Measurements from ENCODE around the gene FUT9. TPM values are rescaled to one million over a fixed set of nuclear protein-coding genes. Genes with fewer than 3 reads are reported as not detected.

The FUT9 gene
- total RNA-seq, 1 experiment from 2014 or later, result 3.5 TPM

DNA sequence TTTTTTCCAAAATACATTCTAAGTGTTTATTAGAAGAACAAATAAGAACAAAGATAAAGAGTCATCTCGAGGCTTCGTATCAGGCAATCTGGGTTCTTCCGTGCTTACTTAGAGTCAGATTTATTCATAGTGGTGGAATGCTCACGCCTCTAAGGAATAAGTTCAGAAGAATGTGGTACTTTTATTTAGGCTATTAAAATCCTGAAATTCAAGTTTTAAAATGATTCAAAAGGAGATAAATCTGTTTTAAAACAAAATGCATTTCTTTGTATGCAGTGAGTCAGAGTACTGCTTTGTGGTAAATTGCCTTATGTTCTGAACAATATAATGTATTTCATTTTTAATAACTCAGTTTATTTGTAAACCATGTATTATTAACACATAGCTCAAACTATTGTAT is 89.1 kb downstream of the FUT9 start:
- Mint-ChIP-seq H3K27me3 (ENCODE audit: low read depth) (no peaks in the 10 kb centered on the region), H3K27ac (peak overlapping the region; percentile 24; the same call in 1 of the 2 replicates), H3K4me1 (peaks cover 4% of the 10 kb centered on the region), H3K4me3 (no peak overlapping the region), H3K36me3 (no peaks in the 10 kb centered on the region), H3K9me3 (no peaks in the 10 kb centered on the region)
- ChIA-PET CTCF (no interaction called here), POLR2A (no interaction called here)
- TF ChIP-seq, protein P1, sequence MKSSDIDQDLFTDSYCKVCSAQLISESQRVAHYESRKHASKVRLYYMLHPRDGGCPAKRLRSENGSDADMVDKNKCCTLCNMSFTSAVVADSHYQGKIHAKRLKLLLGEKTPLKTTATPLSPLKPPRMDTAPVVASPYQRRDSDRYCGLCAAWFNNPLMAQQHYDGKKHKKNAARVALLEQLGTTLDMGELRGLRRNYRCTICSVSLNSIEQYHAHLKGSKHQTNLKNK (CRISPR knock-in tag; IDR thresholded peaks at IDR 0.05), result no peak
- TF ChIP-seq CREM (CRISPR knock-in tag; IDR thresholded peaks at IDR 0.05) (no peak), ELF4 (CRISPR knock-in tag; IDR thresholded peaks at IDR 0.05; ENCODE audit: low read depth) (no peak), ATF1 (CRISPR knock-in tag; IDR thresholded peaks at IDR 0.05) (no peak), IRF2 (CRISPR knock-in tag; IDR thresholded peaks at IDR 0.05; ENCODE audit: borderline replicate concordance, low read depth) (no peak), ZNF232 (CRISPR knock-in tag; IDR thresholded peaks at IDR 0.05) (no peak), GRHL2 (CRISPR knock-in tag; IDR thresholded peaks at IDR 0.05; ENCODE audit: insufficient replicate concordance, severe bottlenecking) (no peak), CREB1 (CRISPR knock-in tag; IDR thresholded peaks at IDR 0.05) (no peak), TP53 (CRISPR knock-in tag; IDR thresholded peaks at IDR 0.05) (no peak), ETV6 (CRISPR knock-in tag; IDR thresholded peaks at IDR 0.05) (no peak), ZNF317 (CRISPR knock-in tag; IDR thresholded peaks at IDR 0.05; ENCODE audit: borderline replicate concordance, low read depth) (no peak)
- TF ChIP-seq, protein P2, sequence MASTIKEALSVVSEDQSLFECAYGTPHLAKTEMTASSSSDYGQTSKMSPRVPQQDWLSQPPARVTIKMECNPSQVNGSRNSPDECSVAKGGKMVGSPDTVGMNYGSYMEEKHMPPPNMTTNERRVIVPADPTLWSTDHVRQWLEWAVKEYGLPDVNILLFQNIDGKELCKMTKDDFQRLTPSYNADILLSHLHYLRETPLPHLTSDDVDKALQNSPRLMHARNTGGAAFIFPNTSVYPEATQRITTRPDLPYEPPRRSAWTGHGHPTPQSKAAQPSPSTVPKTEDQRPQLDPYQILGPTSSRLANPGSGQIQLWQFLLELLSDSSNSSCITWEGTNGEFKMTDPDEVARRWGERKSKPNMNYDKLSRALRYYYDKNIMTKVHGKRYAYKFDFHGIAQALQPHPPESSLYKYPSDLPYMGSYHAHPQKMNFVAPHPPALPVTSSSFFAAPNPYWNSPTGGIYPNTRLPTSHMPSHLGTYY (CRISPR knock-in tag; IDR thresholded peaks at IDR 0.05), result no peak
- TF ChIP-seq, protein P3, sequence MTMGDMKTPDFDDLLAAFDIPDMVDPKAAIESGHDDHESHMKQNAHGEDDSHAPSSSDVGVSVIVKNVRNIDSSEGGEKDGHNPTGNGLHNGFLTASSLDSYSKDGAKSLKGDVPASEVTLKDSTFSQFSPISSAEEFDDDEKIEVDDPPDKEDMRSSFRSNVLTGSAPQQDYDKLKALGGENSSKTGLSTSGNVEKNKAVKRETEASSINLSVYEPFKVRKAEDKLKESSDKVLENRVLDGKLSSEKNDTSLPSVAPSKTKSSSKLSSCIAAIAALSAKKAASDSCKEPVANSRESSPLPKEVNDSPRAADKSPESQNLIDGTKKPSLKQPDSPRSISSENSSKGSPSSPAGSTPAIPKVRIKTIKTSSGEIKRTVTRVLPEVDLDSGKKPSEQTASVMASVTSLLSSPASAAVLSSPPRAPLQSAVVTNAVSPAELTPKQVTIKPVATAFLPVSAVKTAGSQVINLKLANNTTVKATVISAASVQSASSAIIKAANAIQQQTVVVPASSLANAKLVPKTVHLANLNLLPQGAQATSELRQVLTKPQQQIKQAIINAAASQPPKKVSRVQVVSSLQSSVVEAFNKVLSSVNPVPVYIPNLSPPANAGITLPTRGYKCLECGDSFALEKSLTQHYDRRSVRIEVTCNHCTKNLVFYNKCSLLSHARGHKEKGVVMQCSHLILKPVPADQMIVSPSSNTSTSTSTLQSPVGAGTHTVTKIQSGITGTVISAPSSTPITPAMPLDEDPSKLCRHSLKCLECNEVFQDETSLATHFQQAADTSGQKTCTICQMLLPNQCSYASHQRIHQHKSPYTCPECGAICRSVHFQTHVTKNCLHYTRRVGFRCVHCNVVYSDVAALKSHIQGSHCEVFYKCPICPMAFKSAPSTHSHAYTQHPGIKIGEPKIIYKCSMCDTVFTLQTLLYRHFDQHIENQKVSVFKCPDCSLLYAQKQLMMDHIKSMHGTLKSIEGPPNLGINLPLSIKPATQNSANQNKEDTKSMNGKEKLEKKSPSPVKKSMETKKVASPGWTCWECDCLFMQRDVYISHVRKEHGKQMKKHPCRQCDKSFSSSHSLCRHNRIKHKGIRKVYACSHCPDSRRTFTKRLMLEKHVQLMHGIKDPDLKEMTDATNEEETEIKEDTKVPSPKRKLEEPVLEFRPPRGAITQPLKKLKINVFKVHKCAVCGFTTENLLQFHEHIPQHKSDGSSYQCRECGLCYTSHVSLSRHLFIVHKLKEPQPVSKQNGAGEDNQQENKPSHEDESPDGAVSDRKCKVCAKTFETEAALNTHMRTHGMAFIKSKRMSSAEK (CRISPR knock-in tag; IDR thresholded peaks at IDR 0.05; ENCODE audit: borderline replicate concordance), result no peak
- TF ChIP-seq, protein P4, sequence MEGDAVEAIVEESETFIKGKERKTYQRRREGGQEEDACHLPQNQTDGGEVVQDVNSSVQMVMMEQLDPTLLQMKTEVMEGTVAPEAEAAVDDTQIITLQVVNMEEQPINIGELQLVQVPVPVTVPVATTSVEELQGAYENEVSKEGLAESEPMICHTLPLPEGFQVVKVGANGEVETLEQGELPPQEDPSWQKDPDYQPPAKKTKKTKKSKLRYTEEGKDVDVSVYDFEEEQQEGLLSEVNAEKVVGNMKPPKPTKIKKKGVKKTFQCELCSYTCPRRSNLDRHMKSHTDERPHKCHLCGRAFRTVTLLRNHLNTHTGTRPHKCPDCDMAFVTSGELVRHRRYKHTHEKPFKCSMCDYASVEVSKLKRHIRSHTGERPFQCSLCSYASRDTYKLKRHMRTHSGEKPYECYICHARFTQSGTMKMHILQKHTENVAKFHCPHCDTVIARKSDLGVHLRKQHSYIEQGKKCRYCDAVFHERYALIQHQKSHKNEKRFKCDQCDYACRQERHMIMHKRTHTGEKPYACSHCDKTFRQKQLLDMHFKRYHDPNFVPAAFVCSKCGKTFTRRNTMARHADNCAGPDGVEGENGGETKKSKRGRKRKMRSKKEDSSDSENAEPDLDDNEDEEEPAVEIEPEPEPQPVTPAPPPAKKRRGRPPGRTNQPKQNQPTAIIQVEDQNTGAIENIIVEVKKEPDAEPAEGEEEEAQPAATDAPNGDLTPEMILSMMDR (IDR thresholded peaks at IDR 0.05), result no peak
- TF ChIP-seq, protein P5, sequence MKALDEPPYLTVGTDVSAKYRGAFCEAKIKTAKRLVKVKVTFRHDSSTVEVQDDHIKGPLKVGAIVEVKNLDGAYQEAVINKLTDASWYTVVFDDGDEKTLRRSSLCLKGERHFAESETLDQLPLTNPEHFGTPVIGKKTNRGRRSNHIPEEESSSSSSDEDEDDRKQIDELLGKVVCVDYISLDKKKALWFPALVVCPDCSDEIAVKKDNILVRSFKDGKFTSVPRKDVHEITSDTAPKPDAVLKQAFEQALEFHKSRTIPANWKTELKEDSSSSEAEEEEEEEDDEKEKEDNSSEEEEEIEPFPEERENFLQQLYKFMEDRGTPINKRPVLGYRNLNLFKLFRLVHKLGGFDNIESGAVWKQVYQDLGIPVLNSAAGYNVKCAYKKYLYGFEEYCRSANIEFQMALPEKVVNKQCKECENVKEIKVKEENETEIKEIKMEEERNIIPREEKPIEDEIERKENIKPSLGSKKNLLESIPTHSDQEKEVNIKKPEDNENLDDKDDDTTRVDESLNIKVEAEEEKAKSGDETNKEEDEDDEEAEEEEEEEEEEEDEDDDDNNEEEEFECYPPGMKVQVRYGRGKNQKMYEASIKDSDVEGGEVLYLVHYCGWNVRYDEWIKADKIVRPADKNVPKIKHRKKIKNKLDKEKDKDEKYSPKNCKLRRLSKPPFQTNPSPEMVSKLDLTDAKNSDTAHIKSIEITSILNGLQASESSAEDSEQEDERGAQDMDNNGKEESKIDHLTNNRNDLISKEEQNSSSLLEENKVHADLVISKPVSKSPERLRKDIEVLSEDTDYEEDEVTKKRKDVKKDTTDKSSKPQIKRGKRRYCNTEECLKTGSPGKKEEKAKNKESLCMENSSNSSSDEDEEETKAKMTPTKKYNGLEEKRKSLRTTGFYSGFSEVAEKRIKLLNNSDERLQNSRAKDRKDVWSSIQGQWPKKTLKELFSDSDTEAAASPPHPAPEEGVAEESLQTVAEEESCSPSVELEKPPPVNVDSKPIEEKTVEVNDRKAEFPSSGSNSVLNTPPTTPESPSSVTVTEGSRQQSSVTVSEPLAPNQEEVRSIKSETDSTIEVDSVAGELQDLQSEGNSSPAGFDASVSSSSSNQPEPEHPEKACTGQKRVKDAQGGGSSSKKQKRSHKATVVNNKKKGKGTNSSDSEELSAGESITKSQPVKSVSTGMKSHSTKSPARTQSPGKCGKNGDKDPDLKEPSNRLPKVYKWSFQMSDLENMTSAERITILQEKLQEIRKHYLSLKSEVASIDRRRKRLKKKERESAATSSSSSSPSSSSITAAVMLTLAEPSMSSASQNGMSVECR (CRISPR knock-in tag; IDR thresholded peaks at IDR 0.05; ENCODE audit: borderline replicate concordance), result no peak
- TF ChIP-seq, protein P6, sequence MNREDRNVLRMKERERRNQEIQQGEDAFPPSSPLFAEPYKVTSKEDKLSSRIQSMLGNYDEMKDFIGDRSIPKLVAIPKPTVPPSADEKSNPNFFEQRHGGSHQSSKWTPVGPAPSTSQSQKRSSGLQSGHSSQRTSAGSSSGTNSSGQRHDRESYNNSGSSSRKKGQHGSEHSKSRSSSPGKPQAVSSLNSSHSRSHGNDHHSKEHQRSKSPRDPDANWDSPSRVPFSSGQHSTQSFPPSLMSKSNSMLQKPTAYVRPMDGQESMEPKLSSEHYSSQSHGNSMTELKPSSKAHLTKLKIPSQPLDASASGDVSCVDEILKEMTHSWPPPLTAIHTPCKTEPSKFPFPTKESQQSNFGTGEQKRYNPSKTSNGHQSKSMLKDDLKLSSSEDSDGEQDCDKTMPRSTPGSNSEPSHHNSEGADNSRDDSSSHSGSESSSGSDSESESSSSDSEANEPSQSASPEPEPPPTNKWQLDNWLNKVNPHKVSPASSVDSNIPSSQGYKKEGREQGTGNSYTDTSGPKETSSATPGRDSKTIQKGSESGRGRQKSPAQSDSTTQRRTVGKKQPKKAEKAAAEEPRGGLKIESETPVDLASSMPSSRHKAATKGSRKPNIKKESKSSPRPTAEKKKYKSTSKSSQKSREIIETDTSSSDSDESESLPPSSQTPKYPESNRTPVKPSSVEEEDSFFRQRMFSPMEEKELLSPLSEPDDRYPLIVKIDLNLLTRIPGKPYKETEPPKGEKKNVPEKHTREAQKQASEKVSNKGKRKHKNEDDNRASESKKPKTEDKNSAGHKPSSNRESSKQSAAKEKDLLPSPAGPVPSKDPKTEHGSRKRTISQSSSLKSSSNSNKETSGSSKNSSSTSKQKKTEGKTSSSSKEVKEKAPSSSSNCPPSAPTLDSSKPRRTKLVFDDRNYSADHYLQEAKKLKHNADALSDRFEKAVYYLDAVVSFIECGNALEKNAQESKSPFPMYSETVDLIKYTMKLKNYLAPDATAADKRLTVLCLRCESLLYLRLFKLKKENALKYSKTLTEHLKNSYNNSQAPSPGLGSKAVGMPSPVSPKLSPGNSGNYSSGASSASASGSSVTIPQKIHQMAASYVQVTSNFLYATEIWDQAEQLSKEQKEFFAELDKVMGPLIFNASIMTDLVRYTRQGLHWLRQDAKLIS (CRISPR knock-in tag; IDR thresholded peaks at IDR 0.05; ENCODE audit: borderline replicate concordance), result no peak
- TF ChIP-seq, protein P7, sequence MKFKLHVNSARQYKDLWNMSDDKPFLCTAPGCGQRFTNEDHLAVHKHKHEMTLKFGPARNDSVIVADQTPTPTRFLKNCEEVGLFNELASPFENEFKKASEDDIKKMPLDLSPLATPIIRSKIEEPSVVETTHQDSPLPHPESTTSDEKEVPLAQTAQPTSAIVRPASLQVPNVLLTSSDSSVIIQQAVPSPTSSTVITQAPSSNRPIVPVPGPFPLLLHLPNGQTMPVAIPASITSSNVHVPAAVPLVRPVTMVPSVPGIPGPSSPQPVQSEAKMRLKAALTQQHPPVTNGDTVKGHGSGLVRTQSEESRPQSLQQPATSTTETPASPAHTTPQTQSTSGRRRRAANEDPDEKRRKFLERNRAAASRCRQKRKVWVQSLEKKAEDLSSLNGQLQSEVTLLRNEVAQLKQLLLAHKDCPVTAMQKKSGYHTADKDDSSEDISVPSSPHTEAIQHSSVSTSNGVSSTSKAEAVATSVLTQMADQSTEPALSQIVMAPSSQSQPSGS (CRISPR knock-in tag; IDR thresholded peaks at IDR 0.05; ENCODE audit: borderline replicate concordance, low read depth), result no peak
- ATAC-seq (no peak), DNase-seq (ENCODE audit: low spot score) (no peak)
